ENCODE data around the gene NDFIP1.

GRCh38 chr5:142091012-142091411 lies 17.6 kb upstream of the NDFIP1 start:
- TF ChIP-seq CTCF (IDR thresholded peaks at IDR 0.05 in 8 of 11, conservative IDR thresholded peaks at IDR 0.05 in 3 of 11) = no peak
- no peak for TF ChIP-seq POLR2A (IDR thresholded peaks at IDR 0.05)
- no peak for TF ChIP-seq POLR2AphosphoS5 (IDR thresholded peaks at IDR 0.05)

Data from spleen (tissue), 7 donors.